CD4-positive, alpha-beta T cell treated with Interleukin-6 at 100 ng/mL for 8 hours (primary cell): ENCODE data around the gene SASH1.
"Not testable (repeated sequence)": the region's sequence is repeated elsewhere in the genome, so short reads cannot be mapped to it uniquely, and the experiment has no call there.

Experiments
- DNase-seq: peaks from one replicate; pipeline ENCODE4 v3.0.0-alpha.2; 2020; ENCODE audit warnings: mixed read lengths, low spot score

The SASH1 gene

GRCh38 chr6:148583631-148584030 is 241.0 kb downstream of the SASH1 start:
- DNase-seq = no peak

GRCh38 chr6:148585641-148586040 is 243.0 kb downstream of the SASH1 start:
- DNase-seq = not testable (repeated sequence)

- no peak for DNase-seq
These were observed 248.2 kb downstream of the SASH1 start for GRCh38 chr6:148590883-148591282.

- no peak for DNase-seq
These were observed 249.0 kb downstream of the SASH1 start for GRCh38 chr6:148591656-148592055.

- DNase-seq = no peak
These were observed 250.6 kb downstream of the SASH1 start for GRCh38 chr6:148593130-148593812.

GRCh38 chr6:148593813-148594170 is 251.2 kb downstream of the SASH1 start:
- no peak for DNase-seq

- no peak for DNase-seq
These were observed 252.9 kb downstream of the SASH1 start for GRCh38 chr6:148595550-148595949.

- no peak for DNase-seq
These were observed 254.3 kb downstream of the SASH1 start for GRCh38 chr6:148596891-148597455.

GRCh38 chr6:148598724-148599123 is 256.1 kb downstream of the SASH1 start:
- no peak for DNase-seq

GRCh38 chr6:148599967-148600426 is 257.4 kb downstream of the SASH1 start:
- DNase-seq = no peak
